BLaER1 treated with 17β-estradiol and CSF1 and Interleukin-3, amounts not matched to agents 10 nM and 100 nM (cell line): ENCODE data around the gene DZIP3.

ENCODE experiments used
- H3K27ac ChIP-seq, 11 experiments: shearing (Covaris generic); formaldehyde crosslinking; 2 replicates each; pipeline ENCODE4 v1.8.1; 2022
- H3K27me3 ChIP-seq, 11 experiments: shearing (Covaris generic); formaldehyde crosslinking; 2 replicates each; pipeline ENCODE4 v1.8.1; 2022
- H3K36me3 ChIP-seq, 11 experiments: shearing (Covaris generic); formaldehyde crosslinking; 2 replicates each; pipeline ENCODE4 v1.8.1; 2022
- H3K4me1 ChIP-seq, 10 experiments: shearing (Covaris generic); formaldehyde crosslinking; 2 replicates each; pipeline ENCODE4 v1.8.1; 2022
- H3K4me2 ChIP-seq, 11 experiments: shearing (Covaris generic); formaldehyde crosslinking; 2 replicates each; pipeline ENCODE4 v1.8.1; 2022
- H3K4me3 ChIP-seq, 10 experiments: shearing (Covaris generic); formaldehyde crosslinking; 2 replicates each; pipeline ENCODE4 v1.8.1; 2022
- H3K9ac ChIP-seq, 11 experiments: shearing (Covaris generic); formaldehyde crosslinking; 2 replicates each; pipeline ENCODE4 v1.8.1; 2022
- H3K9me3 ChIP-seq, 11 experiments: shearing (Covaris generic); formaldehyde crosslinking; replicated peaks in 1 of 11; 2 replicates each; pipeline ENCODE4 v1.8.1; 2022
- H4K20me1 ChIP-seq, 11 experiments: shearing (Covaris generic); formaldehyde crosslinking; 2 replicates each; pipeline ENCODE4 v1.8.1; 2022
- Cebpa-rat ChIP-seq, 11 experiments: shearing (Covaris generic); IDR thresholded peaks; 2 replicates each; pipeline ENCODE4 v1.8.1; 2022

Gene DZIP3

DNA sequence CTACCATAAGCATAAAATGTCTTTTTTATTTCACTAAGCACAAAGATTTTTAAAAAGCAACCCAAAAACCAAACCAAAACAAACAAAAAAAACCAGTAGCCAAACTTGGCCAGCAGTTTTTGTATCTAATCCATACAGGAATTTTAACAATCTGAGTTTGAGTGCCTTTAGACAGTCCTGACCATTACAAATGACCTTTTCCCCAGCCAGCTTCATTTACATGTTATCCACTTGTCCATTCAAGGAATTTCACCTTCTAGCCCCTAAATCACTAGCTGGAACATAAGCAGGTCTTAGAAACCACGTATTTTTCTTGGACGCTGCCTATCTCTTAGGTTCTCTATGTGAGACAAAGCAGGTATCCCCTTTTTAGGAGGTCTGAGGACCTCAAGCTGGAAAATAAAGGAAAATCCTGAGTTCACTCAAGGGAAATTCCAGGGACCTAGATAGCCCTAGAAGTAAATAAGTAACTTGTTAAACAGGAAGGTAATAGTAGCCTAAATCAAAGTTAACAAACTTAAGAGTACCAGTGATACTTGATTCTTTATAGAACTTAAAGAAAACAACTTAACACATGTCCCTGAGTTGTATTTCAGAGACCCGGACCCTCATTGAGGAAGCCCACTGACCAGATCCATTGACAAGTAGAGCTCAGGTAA is 34.5 kb upstream of the DZIP3 start:
- Histone ChIP-seq H3K27me3 (no peaks in the 10 kb centered on the region), H3K9me3 (no peaks in the 10 kb centered on the region), H3K4me2 (no peak overlapping the region), H3K9ac (0 out of 22 replicates have a peak overlapping the region, but pooled peaks of 1 of the 11 experiments have one; percentile 29), H3K4me1 (no peaks in the 10 kb centered on the region), H3K4me3 (no peak overlapping the region), H3K27ac (no peak overlapping the region), H4K20me1 (no peaks in the 10 kb centered on the region), H3K36me3 (peaks cover 9 to 91% (median 81%) of the 10 kb centered on the region in 11 experiments; a peak in 20 of 22 replicates)
- TF ChIP-seq Cebpa-rat (IDR thresholded peaks at IDR 0.05), result no peak

DNA sequence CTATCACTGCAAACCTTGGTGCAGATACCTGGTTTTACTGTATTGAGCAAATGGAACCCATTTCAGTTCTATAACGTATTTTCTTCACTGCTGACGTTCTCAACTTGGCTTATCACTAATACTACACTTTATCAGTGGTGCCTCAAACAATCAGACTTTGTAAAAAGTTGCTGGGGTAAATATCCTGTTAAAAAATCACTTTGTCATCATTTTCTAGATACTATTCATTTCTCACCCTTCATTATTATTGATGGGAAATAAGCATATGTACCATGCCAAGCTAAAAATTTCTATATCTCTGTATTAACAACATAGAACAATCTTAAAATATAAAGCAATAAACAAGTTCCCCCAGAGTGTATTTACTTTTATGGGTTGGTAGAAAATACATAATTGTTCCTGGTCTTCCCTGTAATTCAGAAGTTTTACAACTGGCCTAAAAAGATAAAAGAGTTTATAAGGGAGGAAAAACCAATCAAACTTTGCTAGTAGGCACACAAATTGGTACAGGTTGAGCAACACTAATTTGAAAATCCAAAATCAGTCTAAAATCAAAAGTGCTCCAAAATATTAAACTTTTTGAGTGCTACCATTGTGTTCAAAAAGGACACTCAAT is 33.4 kb upstream of the DZIP3 start:
- Histone ChIP-seq H3K4me3 (no peak overlapping the region), H3K4me2 (no peak overlapping the region), H4K20me1 (no peaks in the 10 kb centered on the region), H3K36me3 (peaks cover 15 to 100% (median 91%) of the 10 kb centered on the region in 11 experiments; a peak in 21 of 22 replicates), H3K27me3 (no peaks in the 10 kb centered on the region), H3K4me1 (no peaks in the 10 kb centered on the region), H3K9ac (no peak overlapping the region), H3K27ac (no peak overlapping the region), H3K9me3 (no peaks in the 10 kb centered on the region)
- TF ChIP-seq Cebpa-rat (IDR thresholded peaks at IDR 0.05), result no peak

DNA sequence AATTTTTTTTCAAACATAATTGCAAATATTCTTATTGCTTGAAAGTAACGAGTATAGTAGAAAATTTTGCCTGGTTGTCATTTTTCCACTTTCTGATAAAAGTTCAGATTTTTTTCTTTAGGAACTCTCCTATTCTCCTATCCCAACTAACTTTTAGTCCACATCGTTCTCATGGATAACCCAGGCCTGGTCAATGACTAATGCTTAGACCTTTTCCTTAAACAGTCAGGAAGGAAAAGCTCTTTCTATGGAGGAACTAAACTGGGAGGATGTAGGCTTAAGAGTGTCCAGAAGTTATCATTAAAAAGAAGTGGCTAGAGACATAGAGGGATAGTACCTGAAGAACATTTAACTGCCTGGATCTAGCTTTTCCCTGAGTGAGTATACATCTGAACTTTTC is 27.0 kb upstream of the DZIP3 start:
- Histone ChIP-seq H4K20me1 (no peaks in the 10 kb centered on the region), H3K4me2 (no peak overlapping the region), H3K36me3 (peaks cover 22 to 100% (median 85%) of the 10 kb centered on the region in 11 experiments; a peak in 21 of 22 replicates), H3K27me3 (no peaks in the 10 kb centered on the region), H3K27ac (no peak overlapping the region), H3K9me3 (no peaks in the 10 kb centered on the region), H3K9ac (no peak overlapping the region), H3K4me1 (no peaks in the 10 kb centered on the region), H3K4me3 (no peak overlapping the region)
- TF ChIP-seq Cebpa-rat (IDR thresholded peaks at IDR 0.05), result no peak

DNA sequence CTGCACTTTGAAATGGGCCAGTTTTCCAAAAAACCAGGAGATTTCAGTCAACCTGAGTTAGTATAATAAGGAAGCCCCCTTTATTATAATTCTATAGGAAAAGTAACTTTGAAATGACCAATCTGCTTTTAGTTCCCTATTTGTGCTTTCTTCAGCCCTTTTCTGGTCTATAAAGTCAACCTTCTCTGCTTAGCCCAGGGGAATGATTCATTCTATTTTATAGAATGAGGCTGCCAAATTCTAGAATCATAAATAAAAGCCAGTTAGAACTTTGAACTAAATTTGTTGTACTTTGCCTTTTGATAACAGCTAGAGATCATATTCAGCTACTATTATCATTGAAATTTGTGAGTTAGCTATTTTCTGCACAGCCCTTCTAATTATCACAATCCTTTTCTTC is 25.0 kb upstream of the DZIP3 start:
- no peaks in the 10 kb centered on the region for H4K20me1 ChIP-seq
- H3K4me1 ChIP-seq, result no peaks in the 10 kb centered on the region
- H3K27ac ChIP-seq, result no peak overlapping the region
- H3K36me3 ChIP-seq, result peaks cover 22 to 99% (median 79%) of the 10 kb centered on the region in 11 experiments
- H3K9ac ChIP-seq, result no peak overlapping the region
- TF ChIP-seq Cebpa-rat (IDR thresholded peaks at IDR 0.05), result no peak
- H3K4me2 ChIP-seq, result no peak overlapping the region
- H3K9me3 ChIP-seq, result no peaks in the 10 kb centered on the region
- no peaks in the 10 kb centered on the region for H3K27me3 ChIP-seq
- no peak overlapping the region for H3K4me3 ChIP-seq

DNA sequence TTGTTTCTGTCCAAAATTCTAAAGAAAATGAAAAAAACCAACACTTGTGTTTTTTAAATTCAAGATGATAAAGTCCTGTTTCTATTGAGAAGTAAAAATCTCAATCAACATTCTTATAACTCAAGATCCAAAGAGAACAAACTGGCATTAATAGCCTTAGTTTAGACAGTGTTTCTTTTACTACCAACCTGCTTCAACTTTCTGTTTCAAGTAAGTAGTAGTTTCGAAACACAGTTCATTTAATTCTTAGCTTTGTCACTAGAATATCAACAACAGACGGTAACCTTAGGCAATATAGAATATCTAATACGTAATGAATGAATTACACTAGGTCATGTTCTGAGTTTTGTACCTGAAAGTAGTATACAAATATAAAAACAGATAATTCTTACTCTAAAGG is 24.0 kb upstream of the DZIP3 start:
- Histone ChIP-seq H3K4me2 (no peak overlapping the region), H3K27ac (no peak overlapping the region), H3K4me1 (no peaks in the 10 kb centered on the region), H4K20me1 (no peaks in the 10 kb centered on the region), H3K9me3 (no peaks in the 10 kb centered on the region), H3K4me3 (no peak overlapping the region), H3K36me3 (peaks cover 16 to 99% (median 73%) of the 10 kb centered on the region in 11 experiments), H3K27me3 (no peaks in the 10 kb centered on the region), H3K9ac (no peak overlapping the region)
- no peak for TF ChIP-seq Cebpa-rat (IDR thresholded peaks at IDR 0.05)

DNA sequence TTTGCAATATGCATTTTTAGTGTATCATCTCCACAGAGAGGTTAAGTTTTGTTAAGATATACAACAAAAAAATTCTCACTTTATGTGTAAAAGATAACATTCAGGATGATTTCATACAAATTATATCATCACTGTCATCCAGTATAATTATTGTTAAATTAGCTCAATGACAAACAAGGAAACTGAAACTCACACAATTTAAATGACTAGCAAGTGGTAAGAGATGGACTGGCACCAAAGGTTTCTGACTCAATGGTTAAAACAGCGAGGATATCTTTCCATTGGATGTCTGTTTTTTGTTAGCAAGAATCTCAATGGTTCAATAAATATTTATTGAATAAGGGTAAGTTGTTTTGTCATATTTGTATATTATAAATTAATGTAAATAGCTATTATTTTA is 22.9 kb upstream of the DZIP3 start:
- Histone ChIP-seq H3K4me2 (no peak overlapping the region), H3K36me3 (peaks cover 9 to 99% (median 71%) of the 10 kb centered on the region in 11 experiments)
- TF ChIP-seq Cebpa-rat (IDR thresholded peaks at IDR 0.05), result no peak

DNA sequence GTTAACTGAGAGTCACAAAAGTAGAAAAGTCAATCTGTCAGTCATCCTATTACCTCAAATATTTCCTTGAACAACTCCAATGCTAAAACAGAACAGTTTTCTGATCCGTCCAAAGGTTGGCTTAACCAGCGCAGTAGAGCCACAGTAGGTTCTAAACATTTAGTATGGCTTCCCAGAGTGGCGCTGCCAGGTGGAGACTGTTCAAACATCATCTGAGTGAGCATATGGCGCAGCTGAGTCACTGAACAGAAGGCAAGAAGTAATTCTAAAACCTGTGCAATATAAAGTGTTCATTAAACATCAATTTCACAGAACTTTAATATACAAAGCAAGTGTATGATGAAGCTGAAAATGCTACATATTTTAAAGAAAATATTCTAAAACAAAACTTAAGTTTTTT is 20.2 kb upstream of the DZIP3 start:
- Histone ChIP-seq H3K4me1 (no peaks in the 10 kb centered on the region), H3K4me3 (no peak overlapping the region), H4K20me1 (no peaks in the 10 kb centered on the region), H3K9me3 (peaks cover 0 to 3% (median under 1%) of the 10 kb centered on the region in 11 experiments; a peak in 8 of 22 replicates), H3K9ac (no peak overlapping the region), H3K4me2 (no peak overlapping the region), H3K27ac (no peak overlapping the region), H3K27me3 (no peaks in the 10 kb centered on the region), H3K36me3 (peaks cover 9 to 99% (median 68%) of the 10 kb centered on the region in 11 experiments)
- TF ChIP-seq Cebpa-rat (IDR thresholded peaks at IDR 0.05), result no peak

More for the DNA sequence above, 22.9 kb upstream of the DZIP3 start:
- no peaks in the 10 kb centered on the region for H4K20me1 ChIP-seq
- no peak overlapping the region for H3K9ac ChIP-seq
- H3K4me3 ChIP-seq, result no peak overlapping the region
- H3K27me3 ChIP-seq, result no peaks in the 10 kb centered on the region
- H3K9me3 ChIP-seq, result no peaks in the 10 kb centered on the region
- H3K27ac ChIP-seq, result no peak overlapping the region
- no peaks in the 10 kb centered on the region for H3K4me1 ChIP-seq

DNA sequence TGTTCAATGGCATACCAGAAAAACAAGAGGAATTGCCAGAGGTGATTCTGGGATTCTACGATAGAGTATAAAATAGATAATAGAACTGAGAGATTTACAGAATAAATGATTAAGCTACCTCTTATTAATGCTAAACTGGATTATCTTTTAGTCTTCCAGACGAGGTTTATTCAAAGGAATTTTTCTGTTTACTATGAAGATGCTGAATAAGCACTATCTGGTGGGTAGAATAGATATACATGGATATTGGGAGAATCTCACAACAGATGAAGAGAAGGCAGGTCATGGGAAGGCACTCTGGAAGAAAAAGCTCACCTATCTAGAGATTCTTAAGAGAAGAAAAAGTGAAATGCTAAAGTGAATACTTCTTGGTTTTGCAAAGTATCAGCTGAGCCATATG is 11.5 kb upstream of the DZIP3 start:
- peaks cover 43 to 95% (median 88%) of the 10 kb centered on the region in 11 experiments for H3K36me3 ChIP-seq
- H3K9ac ChIP-seq, result no peak overlapping the region
- TF ChIP-seq Cebpa-rat (IDR thresholded peaks at IDR 0.05), result no peak
- peaks cover 0 to 12% (median 7%) of the 10 kb centered on the region in 11 experiments; a peak in 11 of 22 replicates for H3K9me3 ChIP-seq
- H3K4me1 ChIP-seq, result no peaks in the 10 kb centered on the region
- H3K27ac ChIP-seq, result no peak overlapping the region
- no peak overlapping the region for H3K4me3 ChIP-seq
- peaks cover 0 to 9% (median 0%) of the 10 kb centered on the region in 11 experiments; a peak in 3 of 22 replicates for H4K20me1 ChIP-seq
- H3K4me2 ChIP-seq, result no peak overlapping the region
- no peaks in the 10 kb centered on the region for H3K27me3 ChIP-seq

DNA sequence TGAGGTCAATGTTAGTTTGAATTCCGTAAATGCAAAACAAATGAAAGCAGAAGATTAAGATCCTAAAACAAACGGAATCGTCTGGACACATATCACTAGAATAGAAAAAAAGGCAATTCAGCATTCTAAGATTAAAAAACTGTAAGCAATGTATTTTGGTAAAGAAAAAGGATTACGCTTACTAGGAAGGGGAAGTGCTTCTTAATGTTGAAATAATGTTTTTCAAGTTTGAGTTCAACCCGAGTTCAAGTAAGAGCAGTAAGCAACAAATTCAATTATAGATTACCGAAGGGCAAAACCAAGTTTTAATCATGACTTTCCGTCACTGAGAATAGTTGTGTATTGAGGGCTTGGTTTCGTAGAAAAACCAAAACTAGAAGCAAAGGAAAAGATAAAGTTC is 921 bp upstream of the DZIP3 start:
- peak overlapping the region; percentile 91 to 97 (median 94) for H3K9ac ChIP-seq
- H4K20me1 ChIP-seq, result peaks cover 0 to 27% (median 10%) of the 10 kb centered on the region in 11 experiments; a peak in 9 of 22 replicates
- H3K27me3 ChIP-seq, result no peaks in the 10 kb centered on the region
- peaks cover 25 to 40% (median 31%) of the 10 kb centered on the region in 10 experiments for H3K4me1 ChIP-seq
- peaks cover 7 to 37% (median 19%) of the 10 kb centered on the region in 11 experiments; a peak in 19 of 22 replicates for H3K36me3 ChIP-seq
- no peak for TF ChIP-seq Cebpa-rat (IDR thresholded peaks at IDR 0.05)
- peak overlapping the region; percentile 71 to 92 (median 85) for H3K4me2 ChIP-seq
- peak overlapping the region; percentile 90 to 97 (median 95) for H3K27ac ChIP-seq
- no peaks in the 10 kb centered on the region for H3K9me3 ChIP-seq
- H3K4me3 ChIP-seq, result peak overlapping the region; percentile 70 to 90 (median 84)
